ENCODE data around the gene PHF12.

The PHF12 gene

DNA sequence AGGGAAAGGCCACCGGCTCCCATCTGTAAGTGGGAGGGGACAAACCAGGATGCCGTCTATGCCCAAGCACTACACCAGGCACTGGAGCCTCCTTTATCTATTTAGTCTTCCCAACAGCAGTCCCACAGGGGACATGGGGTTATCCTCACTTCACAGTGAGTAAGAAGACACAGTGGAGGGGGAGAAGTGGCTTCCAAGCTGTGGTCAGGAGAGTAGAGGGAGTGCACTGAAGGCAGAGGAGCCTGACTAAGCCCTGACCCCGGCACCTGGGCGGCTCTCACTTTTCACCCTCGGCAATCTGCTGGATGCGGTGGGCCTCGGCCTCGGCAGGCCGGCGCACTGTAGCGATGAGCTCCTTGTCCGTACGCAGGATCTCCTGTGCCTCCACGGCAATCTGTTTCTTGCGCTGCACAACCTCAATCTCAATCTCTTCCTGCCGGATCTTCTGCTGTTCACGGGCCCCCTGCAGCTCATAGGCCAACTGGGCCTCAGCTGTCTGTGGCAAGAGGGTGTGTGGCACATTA is 69.7 kb downstream of the PHF12 start:
- Histone ChIP-seq H3K79me2 (ENCODE audit: low read length) (no peaks in the 10 kb centered on the region), H3K36me3 (replicated peaks; ENCODE audit: low read depth, low read length) (peaks cover 31% of the 10 kb centered on the region), H3K4me2 (ENCODE audit: low read length) (no peak overlapping the region), H3K27me3 (ENCODE audit: low read depth, low read length) (no peaks in the 10 kb centered on the region), H4K20me1 (ENCODE audit: insufficient read depth, low read length) (no peaks in the 10 kb centered on the region), H3K4me1 (ENCODE audit: low read length) (0 out of 2 replicates have a peak, but pooled peaks cover under 1% of the 10 kb centered on the region), H3K9me3 (ENCODE audit: insufficient read depth, low read length) (no peaks in the 10 kb centered on the region), H2AFZ (ENCODE audit: low read depth, low read length) (no peak overlapping the region), H3K4me3 (ENCODE audit: low read length) (no peak overlapping the region), H3K9ac (ENCODE audit: low read length) (no peak overlapping the region), H3K27ac (ENCODE audit: low read length) (no peak overlapping the region)
- TF ChIP-seq, protein P1, sequence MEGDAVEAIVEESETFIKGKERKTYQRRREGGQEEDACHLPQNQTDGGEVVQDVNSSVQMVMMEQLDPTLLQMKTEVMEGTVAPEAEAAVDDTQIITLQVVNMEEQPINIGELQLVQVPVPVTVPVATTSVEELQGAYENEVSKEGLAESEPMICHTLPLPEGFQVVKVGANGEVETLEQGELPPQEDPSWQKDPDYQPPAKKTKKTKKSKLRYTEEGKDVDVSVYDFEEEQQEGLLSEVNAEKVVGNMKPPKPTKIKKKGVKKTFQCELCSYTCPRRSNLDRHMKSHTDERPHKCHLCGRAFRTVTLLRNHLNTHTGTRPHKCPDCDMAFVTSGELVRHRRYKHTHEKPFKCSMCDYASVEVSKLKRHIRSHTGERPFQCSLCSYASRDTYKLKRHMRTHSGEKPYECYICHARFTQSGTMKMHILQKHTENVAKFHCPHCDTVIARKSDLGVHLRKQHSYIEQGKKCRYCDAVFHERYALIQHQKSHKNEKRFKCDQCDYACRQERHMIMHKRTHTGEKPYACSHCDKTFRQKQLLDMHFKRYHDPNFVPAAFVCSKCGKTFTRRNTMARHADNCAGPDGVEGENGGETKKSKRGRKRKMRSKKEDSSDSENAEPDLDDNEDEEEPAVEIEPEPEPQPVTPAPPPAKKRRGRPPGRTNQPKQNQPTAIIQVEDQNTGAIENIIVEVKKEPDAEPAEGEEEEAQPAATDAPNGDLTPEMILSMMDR (IDR thresholded peaks at IDR 0.05; ENCODE audit: low read depth, low read length): no peak
- TF ChIP-seq EZH2phosphoT487 (IDR thresholded peaks at IDR 0.05; ENCODE audit: low read depth): no peak

GRCh38 chr17:28880572-28880945 is 70.8 kb downstream of the PHF12 start:
- Histone ChIP-seq H3K4me1 (ENCODE audit: low read length) (peaks cover 11% of the 10 kb centered on the region), H4K20me1 (ENCODE audit: insufficient read depth, low read length) (no peaks in the 10 kb centered on the region), H3K9ac (ENCODE audit: low read length) (no peak overlapping the region), H3K79me2 (ENCODE audit: low read length) (no peaks in the 10 kb centered on the region), H3K27ac (ENCODE audit: low read length) (no peak overlapping the region), H3K9me3 (ENCODE audit: insufficient read depth, low read length) (no peaks in the 10 kb centered on the region), H2AFZ (ENCODE audit: low read depth, low read length) (no peak overlapping the region), H3K4me3 (ENCODE audit: low read length) (no peak overlapping the region), H3K4me2 (ENCODE audit: low read length) (no peak overlapping the region), H3K36me3 (replicated peaks; ENCODE audit: low read depth, low read length) (peaks cover 29% of the 10 kb centered on the region), H3K27me3 (ENCODE audit: low read depth, low read length) (no peaks in the 10 kb centered on the region)
- TF ChIP-seq, protein P1 (IDR thresholded peaks at IDR 0.05; ENCODE audit: low read depth, low read length): no peak
- no peak for TF ChIP-seq EZH2phosphoT487 (IDR thresholded peaks at IDR 0.05; ENCODE audit: low read depth)

DNA sequence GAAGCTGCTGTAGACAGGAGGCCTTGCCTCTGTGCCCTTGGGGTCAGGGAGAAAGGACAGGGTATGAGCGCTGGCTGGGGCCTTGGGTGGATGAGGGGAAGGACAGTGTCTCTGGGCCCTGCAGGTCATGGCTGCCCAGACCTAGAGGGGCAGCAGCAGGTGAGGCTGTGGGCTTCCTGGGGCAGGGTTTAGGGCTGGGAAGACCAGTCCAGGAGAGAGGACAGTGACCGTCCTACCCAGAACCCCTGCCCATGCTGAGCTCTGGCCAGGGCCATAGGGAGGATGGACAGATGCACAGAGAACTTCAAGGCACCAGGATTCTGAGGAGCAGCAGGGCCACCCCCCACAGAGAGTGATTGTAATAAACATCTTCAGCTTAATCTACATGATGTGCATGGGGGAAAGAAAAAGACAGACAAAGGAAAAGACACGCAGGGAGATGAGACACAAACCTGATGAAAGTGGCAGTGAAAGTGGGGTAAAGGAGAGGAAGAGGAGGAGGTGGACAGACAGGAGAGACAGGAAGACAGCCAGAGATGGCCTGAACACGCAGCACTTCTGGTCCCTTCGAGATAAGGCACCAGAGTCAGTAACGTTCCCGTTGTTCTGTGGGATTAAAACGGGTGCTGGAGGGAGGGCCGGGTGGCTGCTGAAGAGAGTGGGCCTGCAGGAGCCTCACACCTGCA is 71.3 kb downstream of the PHF12 start:
- Histone ChIP-seq H4K20me1 (ENCODE audit: insufficient read depth, low read length) (no peaks in the 10 kb centered on the region), H3K4me2 (ENCODE audit: low read length) (no peak overlapping the region), H3K27me3 (ENCODE audit: low read depth, low read length) (no peaks in the 10 kb centered on the region), H3K9me3 (ENCODE audit: insufficient read depth, low read length) (no peaks in the 10 kb centered on the region), H2AFZ (ENCODE audit: low read depth, low read length) (no peak overlapping the region), H3K9ac (ENCODE audit: low read length) (no peak overlapping the region), H3K27ac (ENCODE audit: low read length) (no peak overlapping the region), H3K36me3 (replicated peaks; ENCODE audit: low read depth, low read length) (peaks cover 25% of the 10 kb centered on the region), H3K79me2 (ENCODE audit: low read length) (no peaks in the 10 kb centered on the region), H3K4me3 (ENCODE audit: low read length) (no peak overlapping the region), H3K4me1 (ENCODE audit: low read length) (peaks cover 11% of the 10 kb centered on the region)
- TF ChIP-seq, protein P1 (IDR thresholded peaks at IDR 0.05; ENCODE audit: low read depth, low read length): no peak
- TF ChIP-seq EZH2phosphoT487 (IDR thresholded peaks at IDR 0.05; ENCODE audit: low read depth): no peak

DNA sequence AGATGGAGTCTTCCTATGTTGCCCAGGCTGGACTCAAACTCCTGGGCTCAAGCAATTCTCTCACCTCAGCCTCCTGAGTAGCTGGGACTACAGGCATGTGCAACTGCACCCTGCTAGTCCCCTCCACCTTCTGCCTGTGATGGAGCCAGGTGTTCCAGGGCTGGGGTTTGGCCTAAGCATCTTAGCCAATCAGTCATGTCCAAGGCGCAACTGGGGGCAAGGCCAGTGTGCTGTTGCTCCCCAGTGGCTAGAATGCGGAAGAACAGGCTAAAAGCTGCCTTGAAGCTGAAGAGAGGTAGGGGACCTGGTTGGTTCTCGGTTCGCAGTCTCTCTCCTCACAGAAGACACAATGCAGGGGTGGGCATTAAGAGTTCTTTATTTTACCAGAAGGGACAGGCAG is 72.3 kb downstream of the PHF12 start:
- Histone ChIP-seq H3K36me3 (replicated peaks; ENCODE audit: low read depth, low read length) (peaks cover 22% of the 10 kb centered on the region), H4K20me1 (ENCODE audit: insufficient read depth, low read length) (no peaks in the 10 kb centered on the region)
- TF ChIP-seq, protein P1 (IDR thresholded peaks at IDR 0.05; ENCODE audit: low read depth, low read length): peak; percentile 52
- TF ChIP-seq EZH2phosphoT487 (IDR thresholded peaks at IDR 0.05; ENCODE audit: low read depth): no peak

More for the DNA sequence above, 72.3 kb downstream of the PHF12 start:
- Histone ChIP-seq H3K4me2 (ENCODE audit: low read length) (no peak overlapping the region), H3K9me3 (ENCODE audit: insufficient read depth, low read length) (no peaks in the 10 kb centered on the region), H3K4me3 (ENCODE audit: low read length) (no peak overlapping the region), H3K27ac (ENCODE audit: low read length) (no peak overlapping the region), H3K27me3 (ENCODE audit: low read depth, low read length) (no peaks in the 10 kb centered on the region), H3K9ac (ENCODE audit: low read length) (no peak overlapping the region), H3K4me1 (ENCODE audit: low read length) (peaks cover 11% of the 10 kb centered on the region), H3K79me2 (ENCODE audit: low read length) (no peaks in the 10 kb centered on the region), H2AFZ (ENCODE audit: low read depth, low read length) (no peak overlapping the region)

Measured in OCI-LY3 (cell line).